ENCODE measurements around the gene ZMYND8.

DNA sequence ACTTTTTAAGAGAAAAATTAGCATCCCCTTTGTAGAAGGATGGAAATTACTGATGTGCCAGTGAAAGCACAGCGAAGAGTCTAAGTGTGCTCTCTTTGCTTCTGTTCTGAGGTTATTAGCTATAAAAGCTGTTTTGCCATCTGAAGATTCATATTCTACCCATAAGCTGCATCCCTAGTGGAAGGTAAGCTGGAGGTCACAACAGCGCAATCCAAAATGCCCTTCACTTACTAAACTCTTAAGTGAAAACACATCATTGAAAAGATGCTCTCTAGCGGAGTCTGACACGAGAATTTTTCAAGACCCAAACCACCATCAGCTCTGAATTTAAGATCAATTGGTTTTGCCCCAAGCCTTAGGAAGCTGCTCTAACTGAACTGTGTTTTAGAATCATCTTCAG is 113.5 kb downstream of the ZMYND8 start:
- TF ChIP-seq, protein P1, sequence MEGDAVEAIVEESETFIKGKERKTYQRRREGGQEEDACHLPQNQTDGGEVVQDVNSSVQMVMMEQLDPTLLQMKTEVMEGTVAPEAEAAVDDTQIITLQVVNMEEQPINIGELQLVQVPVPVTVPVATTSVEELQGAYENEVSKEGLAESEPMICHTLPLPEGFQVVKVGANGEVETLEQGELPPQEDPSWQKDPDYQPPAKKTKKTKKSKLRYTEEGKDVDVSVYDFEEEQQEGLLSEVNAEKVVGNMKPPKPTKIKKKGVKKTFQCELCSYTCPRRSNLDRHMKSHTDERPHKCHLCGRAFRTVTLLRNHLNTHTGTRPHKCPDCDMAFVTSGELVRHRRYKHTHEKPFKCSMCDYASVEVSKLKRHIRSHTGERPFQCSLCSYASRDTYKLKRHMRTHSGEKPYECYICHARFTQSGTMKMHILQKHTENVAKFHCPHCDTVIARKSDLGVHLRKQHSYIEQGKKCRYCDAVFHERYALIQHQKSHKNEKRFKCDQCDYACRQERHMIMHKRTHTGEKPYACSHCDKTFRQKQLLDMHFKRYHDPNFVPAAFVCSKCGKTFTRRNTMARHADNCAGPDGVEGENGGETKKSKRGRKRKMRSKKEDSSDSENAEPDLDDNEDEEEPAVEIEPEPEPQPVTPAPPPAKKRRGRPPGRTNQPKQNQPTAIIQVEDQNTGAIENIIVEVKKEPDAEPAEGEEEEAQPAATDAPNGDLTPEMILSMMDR (IDR thresholded peaks at IDR 0.05) = no peak
- TF ChIP-seq ZFX (IDR thresholded peaks at IDR 0.05; ENCODE audit: borderline replicate concordance) = no peak
